ENCODE data around the gene MSRB3.

DNA sequence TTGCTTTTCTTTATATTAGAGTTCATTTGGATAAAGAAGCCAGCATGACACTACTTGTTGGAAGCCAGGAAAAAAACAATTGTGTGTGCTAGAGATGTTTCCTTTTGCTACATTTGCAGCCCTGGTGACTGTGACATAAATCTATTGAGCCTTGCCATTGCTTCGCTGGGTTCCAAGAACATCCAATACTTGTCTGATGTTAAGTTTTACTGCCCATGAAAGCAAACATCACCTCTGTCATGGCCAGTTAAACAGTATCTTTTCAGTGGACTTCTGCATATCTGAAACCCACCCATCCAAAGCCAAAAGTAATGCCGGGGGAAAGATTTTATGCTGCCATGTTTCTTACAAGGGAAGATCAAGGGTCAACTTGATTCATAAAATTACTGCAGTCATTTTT is 184.0 kb downstream of the MSRB3 start:
- no peak for TF ChIP-seq POLR2AphosphoS5 (IDR thresholded peaks at IDR 0.05; ENCODE audit: insufficient read depth in 1 of 2, low read depth in 1 of 2)
- TF ChIP-seq CTCF (IDR thresholded peaks at IDR 0.05), result no peak
- TF ChIP-seq POLR2A (IDR thresholded peaks at IDR 0.05), result no peak
